GM21717 (cell line): Measurements from ENCODE around the gene SMIM45.
A peak's percentile ranks its signal among the peaks of the same experiment; 100 is the strongest.
"Not testable (repeated sequence)": the region's sequence is repeated elsewhere in the genome, so short reads cannot be mapped to it uniquely, and the experiment has no call there.

Experiments used
- ATAC-seq: cut with Tn5 transposase; IDR thresholded peaks from one replicate; pipeline ENCODE4 v1.9.1; 2021; ENCODE audit warnings: mild to moderate bottlenecking, moderate library complexity; ENCODE audit not compliant: unreplicated experiment

SMIM45 gene

DNA sequence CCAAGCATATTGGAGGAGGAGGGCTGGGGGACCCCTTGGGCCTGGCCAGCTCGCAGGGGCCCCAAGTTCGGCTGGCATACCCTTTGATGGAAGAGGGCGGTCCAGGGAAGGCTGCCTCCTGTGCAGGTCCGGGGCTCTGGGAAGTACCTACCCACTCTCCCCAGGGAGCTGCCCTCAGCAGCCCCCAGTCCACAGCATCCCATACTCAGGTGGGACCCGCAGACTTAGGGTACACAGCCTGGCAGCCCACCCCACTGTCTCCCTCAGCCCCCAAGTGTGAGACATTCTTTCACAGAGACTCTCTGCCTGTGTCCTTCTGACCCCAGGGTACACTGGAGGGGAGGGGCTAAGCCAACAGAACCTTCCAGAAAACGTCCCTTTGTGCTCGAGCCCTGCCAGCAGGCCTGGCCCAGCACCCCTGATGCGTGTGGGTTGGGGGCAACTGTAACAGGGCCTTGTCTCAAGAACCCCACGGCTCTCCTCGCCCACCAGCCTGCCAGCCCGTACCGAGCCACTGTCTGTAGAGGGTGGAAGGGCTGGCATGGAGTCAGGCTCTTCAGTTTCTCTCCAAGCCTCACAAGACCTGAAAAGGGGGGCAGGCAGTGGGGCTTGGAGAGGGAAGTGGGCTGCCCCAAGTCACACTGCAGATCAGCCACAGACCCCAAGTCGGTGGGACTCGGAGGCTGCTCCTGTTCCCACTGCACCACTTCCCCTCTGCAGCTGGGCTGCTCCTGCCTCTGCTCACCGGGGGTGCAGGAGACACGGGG, 18.4 kb upstream of the SMIM45 start:
- no peak for ATAC-seq

DNA sequence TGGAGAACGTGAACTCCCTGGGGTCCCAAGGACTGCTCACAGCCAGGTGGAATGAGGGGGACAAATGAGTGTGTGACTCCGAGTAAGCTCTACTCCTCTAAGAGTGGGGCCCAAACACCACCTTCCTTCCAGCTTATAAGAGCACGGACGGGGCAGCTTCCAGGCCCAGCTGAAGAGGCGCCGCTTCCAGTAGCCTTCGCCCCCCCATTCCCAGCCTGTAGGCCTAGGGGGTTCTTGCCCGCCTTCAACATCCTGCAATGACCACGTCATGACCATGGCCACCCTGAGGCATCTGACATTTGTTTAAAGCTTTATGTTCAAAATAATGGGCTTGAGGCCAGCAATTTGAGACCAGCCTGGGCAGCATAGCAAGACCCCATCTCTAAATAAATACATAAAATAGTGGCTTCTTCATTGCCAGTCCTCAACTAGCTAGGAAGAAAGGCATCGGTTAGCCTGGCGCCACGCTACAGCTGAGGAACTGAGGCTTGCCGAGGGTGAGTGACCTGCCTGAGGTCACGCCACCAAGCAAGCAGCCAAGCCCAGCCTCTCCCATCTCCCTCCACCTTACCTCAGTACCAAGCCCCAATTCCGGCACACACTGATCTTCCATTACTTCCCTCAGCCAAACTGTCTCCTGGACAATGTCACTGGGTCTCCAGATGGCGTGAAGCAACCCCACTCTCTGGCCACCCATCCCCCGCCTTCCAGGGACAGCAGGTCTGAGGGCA, 17.5 kb upstream of the SMIM45 start:
- ATAC-seq = no peak

DNA sequence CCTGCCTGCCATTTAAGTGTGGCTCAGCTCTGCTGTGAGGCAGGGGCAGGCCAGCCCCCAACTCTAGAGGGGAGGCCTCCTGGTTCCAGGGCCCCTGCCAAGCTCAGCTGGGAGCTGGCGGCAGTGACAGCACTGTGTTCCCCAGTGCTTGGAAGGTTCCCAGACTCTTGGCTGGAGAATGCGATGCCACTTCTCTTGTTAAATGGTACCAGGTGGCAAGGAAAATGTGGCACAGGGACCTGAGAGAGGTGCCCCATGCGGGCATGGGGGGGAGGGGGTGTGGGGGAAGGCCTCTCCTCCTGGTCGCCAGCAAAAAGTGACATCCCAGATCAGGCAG, 17.0 kb upstream of the SMIM45 start:
- ATAC-seq = no peak

DNA sequence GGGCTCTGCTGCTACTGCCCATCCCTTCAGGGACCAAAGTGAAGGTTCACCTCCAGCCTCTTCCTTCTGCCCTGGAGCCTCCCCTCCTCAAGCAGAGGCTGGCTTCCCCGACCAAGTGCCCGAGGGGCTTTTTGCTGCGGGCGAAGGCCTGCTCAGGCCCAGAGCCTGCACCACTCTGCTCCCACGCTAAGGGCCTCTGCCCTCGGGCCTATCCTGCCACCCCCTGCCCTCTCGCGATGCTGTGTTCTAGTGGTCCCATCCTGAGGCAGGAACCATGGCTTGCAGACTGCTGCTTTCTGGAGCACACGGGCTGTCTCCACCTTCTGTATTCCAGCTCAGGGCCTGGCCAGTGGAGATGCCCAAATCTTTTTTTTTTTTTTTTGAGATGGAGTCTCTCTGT, 16.4 kb upstream of the SMIM45 start:
- no peak for ATAC-seq

DNA sequence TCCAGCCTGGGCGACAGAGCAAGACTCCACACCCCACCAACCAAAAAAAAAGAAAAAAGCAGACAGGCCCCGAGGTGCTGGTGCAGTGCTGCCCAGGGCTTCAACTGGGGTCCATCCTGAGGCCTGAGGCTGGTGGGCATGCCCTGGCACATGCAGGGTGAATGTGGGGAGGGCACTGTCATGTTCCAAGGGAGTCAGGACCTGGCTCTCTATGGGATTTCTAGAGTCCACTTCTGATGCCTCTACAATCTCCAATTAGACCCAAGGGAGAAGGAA, 15.1 kb upstream of the SMIM45 start:
- no peak for ATAC-seq

DNA sequence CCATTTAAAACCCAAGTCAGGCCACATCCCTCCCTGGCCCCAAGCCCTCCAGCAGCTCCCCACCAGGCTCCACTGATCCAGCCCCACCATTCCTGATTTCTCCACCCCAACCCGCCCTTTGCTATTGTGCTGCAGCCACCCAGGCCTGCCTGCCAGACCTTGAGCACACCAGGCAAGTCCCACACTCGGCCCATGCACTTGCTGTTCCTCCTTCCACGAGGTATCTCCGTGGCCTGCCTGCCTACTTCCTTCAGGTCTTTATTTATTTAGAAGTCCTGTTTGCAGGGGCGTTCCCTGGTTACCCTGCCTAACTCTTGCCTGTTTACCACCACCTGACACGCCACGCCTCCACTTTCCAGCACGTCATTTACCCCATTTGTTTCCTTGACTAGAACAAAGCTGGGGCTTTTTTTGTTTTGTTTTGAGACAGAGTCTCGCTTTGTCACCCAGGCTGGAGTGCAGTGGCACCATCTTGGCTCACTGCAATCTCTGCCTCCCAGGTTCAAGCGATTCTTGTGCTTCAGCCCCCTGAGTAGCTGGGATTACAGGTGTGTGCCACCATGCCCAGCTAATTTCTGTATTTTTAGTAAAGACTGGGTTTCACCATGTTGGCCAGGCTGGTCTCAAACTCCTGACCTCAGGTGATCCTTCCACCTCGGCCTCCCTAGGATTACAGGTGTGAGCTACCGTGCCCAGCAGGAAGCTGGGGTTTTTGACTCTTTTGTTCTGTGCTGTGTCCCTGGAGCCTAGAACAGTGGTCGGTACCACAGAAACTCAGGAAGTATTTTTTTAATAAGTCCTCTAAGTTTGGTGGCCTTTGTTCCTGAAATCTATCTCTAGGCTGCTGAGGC, 11.7 kb upstream of the SMIM45 start:
- peak; percentile 49 for ATAC-seq

DNA sequence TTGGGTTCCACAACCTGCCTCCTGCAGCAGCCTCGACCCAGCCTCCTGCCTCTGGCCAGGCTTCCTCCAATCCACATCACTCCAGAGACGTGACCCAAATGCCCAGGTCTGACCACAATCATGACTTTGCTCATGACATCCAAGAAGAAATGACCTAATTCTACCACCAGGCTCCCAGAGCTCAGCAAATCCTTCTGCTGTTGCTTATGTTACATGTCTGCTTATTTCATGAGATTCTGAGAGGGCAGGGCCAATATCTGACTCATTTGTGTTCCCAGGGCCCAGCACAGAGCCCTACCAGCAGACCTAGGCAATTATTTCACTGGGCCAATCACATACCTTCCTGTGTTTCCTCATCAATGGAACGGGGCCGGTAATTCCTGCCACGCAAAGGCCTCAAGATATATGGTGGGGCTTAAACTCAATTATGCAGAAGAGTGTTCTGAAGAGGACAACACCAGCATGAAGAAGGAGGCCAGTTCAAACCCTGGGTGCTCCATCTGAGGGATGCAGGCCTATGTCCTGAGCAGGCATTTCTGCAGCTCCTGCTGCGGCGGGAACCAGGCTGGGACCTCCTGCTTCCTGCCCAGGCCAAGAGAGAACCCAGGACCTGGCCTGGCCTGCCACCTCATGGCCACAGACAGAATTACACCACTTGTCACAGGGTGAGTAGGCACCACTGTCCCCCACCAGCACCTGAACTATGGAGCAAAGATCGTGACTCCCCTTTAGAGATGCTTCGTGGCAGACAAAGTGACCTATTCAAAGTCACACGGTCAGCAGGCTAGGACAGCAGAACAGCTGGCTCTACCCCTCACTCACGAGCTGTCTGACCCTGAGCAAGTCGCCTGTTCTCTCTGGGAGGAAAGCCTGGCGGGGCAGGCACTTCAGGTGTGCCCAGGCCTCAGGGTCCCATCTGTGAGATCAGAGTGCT, 10.9 kb upstream of the SMIM45 start:
- ATAC-seq = peak; percentile 34

DNA sequence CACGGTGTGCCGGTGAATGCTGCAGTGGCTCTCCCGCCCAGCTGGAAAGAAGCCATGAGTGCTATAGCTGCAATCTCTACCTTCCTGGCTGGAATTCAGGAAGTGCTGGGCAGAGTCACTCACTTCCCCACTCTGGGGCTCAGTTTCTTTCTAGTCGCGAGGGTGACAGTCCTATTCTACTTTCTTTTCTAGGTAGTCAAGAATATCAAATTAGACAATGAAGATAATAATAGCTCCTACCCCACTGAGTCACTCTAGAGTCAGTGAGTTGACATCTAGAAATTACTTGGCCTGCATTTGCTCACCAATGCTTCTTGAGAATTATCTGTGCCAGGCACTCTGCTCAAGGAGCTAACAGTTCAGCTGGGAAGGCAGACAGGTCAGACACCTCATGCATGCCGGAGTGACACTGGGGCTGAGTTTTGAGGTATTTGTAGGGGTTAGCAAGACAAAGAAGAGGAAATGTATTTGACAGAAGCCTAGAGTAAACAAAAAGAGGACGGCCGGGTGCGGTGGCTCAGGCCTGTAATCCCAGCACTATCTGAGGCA, 8.2 kb upstream of the SMIM45 start:
- no peak for ATAC-seq

DNA sequence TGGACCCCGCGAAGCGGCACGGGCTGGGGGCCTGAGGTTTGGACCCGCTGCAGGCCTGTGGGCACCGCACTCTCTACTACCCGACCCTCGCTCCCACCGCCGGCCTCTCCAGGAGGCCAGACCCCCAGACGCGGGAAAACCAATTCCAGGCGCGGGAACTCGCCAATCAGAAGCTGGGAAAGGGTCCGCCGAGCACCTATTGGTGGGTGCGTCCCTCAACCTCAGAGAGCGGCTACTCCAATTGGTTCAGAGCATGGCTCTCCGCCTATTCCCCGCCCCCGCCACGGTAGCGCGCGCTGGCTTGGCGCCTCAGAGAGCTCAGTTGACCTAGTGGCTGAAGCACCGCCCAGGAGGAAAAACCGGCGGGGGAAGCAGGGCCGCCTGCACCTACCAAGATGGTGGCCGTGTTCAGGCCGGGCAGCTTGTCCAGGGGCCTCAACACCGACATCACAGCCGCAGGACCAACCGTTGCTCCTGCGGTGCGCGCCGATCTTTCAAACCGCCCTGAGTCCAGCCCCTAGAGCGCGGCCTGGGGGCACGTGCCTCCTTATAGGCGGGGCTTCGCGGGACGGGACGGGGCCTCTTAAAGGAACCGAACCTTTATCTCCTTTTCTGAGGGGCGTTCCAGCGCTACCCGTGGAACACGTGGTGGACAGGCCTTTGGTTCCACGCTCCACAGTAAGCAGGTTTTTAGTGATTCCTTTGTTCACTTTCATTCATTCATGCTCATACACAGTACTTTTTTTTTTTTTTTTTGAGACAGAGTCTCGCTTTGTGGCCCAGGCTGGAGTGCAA, 5.1 kb upstream of the SMIM45 start, which contains the start of gene CENPM:
Gene CENPM, minus strand, starts transcription at position 524 of the 795 bp plus-strand sequence. Its CDS starts 76 bp downstream, at position 448.
- peak; percentile 59 for ATAC-seq

DNA sequence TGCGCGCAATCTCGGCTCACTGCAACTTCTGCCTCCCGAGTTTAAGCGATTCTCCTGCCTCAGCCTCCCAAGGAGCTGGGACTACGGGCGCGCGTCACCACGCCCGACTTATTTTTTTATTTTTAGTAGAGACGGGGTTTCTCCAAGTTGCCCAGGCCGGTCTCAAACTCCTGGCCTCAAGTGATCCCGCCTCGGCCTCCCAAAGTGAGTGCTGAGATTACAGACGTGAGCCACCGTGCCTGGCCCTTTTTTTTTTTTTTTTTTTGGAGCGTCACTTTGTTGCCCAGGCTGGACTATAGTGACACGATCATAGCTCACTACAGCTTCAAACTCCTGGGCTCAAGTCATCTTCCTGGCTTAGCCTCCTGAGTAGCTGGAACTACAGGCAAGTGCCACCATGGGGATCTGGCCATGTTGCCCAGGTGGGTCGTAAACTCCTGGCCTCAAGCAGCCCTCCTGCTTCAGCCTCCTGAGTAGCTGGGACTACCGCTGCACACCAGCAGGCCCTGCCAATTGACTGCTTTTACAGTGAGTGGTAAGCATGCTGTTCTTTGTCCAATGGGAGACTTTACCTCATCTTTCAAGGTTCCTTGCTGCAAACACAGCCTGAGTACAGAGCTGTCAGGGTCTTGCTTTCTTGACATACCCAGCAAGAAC, 4.4 kb upstream of the SMIM45 start:
- no peak for ATAC-seq

DNA sequence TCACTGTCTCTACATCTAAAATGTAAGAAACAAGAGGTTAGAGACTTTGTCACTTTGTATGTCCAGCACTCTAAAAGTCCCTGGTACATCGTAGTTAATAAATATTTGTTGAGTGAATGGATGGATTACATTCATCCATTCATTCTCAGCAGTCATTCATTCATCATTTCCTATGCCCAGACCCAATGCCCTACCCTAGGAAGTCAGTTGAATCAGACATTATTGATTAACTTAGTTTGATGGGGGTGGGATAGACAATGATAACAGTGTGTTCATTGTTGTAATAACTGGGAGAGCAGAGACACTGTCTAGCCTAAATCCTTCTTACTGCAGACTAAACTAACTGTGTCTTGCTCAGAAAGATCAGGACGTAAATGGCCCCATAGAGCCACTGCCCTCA, 3.8 kb upstream of the SMIM45 start:
- ATAC-seq = no peak

DNA sequence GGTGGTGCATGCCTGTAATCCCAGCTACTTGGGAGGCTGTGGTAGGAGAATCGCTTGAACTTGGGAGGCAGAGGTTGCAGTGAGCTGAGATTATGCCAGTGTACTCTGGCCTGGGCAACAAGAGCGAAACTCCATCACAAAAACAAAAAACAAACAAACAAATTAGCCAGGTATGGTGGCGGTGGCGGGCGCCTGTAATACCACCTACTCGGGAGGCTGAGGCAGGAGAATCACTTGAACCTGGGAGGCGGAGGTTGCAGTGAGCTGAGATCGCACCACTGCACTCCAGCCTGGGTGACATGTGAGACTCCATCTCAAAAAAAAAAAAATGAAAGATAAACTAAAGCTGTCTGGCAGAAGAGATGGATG, 3.0 kb upstream of the SMIM45 start:
- not testable (repeated sequence) for ATAC-seq

DNA sequence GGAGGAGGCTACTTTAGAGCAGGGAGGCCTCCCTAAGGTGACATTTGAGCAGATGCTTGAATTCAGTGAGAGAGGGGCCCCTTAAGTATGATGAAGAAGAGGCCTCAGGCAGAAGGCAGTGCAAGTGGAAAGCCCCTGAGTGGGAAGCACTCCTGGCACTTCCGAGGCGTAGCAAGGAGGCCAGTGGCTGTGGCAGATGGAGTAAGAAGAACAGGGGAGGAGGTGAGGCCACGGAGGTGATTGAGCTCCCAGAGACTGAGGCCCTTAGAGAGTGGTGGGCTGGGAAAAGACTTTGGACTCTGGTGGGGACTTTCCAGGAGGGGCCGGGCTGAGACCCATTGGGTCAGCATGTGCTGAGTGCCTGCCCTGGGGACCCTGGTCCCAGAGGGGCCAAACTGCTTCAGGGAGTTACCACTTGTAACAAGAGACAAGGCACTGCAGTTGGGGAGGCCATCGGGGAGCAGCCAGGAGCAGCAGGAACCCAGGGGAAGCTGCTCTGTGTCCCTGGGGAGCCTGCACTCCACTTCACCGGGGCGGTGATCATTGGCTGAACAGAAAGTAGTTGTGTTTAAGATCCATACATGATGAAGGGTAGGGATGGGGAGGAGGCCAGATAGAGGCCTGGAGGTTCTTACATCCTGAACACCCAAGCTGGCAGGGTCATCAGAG, 2.5 kb upstream of the SMIM45 start:
- no peak for ATAC-seq

DNA sequence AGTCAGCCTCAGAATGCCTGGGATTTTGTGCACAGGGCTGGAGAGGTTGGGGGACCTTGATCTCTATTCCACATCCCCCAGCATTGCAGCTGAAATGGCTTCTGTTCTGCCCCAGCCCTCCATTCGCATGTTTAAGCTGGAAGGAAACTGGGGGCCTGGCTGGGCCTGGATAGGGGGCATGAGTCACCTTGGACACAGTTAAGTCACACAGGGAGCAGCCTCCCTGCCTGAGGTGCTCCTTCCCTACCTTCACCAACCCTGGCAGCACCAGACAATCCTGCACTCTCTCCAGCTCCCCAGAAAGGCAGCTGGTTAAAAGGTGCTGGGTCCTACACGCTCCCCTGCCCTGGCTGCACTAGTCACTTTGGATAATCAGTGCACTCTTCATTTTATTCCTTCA, 763 bp downstream of the SMIM45 start:
- ATAC-seq = no peak

DNA sequence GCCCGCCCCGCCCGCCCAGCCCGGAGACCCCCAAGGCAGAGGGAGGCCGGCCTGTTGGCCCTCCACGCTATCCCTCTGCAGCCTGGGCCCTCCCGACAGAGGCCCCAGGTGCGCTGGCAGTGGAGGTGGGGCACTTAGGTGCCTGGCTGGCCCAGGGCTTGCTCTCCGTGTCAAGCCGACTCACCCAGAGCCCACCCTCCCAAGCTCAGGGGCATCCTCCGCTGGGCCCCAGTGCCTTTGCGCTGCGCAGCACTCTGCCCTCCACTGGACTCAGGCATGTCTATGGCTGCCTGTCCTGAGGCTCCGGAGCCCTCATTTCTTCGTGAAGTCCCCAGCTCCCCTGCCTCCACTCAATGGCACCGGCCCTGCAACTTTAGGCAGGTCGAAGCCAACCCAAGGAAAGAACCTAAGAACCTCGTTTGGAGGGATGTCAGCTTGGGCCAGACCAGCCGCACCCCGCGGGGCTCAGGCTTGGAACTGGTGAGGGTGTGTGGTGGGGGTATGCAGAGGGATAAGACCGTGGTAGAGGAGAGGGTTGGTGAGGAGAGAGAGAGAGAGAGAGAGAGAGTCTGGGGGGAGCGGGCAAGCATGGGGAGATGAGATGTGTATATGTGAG, 6.1 kb downstream of the SMIM45 start:
- no peak for ATAC-seq

DNA sequence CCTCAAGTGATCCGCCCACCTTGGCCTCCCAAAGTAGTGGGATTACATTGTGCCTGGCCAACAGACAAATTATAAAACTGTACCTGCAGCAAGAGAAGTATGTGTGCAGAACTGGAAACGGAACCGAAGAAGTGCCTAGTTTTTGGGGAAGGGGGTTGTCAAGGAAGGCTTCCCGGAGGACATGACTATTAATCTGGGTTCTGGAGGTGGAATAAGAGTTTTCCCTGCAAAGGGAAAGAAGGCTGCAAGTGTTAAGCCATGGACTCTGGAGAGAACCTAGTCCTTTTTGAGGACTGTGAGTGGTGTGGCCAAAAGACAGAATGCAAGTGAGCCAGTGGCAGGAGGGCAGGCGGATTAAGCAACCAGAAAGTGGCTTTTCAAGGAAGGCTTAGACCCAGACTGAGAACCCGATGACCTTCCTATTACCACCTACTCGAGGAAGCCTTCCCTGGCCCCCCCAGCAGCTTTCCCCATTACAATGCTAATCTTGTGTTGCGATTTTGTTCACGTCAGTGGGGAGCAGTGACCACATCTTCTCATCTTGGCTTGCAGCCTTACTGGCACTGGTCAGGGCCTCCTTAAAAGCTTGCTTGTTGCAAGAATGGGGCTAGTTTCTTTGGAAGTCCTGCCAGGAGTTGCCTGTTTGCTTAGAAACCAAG, 11.6 kb downstream of the SMIM45 start:
- no peak for ATAC-seq

DNA sequence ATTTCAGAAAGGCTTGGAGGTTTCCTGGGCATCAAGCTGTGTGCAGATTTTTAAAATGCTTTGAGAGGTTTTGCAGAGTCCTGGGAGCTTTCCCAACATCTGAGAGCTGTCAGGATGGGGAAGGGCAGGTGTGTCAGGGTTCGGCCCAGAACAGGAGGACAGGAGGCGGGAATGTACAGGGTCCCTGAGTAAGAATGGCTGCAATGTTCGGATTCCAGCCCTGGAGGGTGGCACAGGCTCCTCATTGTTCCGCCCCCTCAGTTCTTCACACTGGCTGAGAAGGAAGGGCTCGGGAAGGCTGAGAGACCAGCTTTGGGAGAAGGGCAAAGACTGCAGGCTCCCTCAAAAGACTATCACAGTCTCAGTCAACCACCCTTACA, 12.2 kb downstream of the SMIM45 start:
- no peak for ATAC-seq

DNA sequence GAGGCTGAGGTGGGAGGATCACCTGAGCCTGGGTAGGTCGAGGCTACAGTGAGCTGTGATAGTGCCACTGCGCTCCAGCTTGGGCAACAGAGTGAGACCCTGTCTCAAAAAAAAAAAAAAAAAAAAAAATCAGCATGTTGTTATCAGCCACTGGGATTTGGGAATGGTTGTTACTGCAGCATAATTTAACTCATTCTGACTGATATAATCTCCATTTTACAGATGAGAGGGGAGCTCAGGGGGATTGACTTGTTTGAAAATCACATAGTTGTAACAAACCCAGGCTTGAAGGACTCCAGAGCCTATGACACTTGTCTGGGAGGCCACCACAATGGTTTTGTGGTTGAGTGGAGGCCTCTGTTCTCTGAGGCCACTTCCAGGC, 14.3 kb downstream of the SMIM45 start:
- ATAC-seq = no peak
